Heart left ventricle (tissue), 16 donors: Measurements from ENCODE around the gene MYBBP1A. TPM values are rescaled to one million over a fixed set of nuclear protein-coding genes. Genes with fewer than 3 reads are reported as not detected.

Source experiments
- ATAC-seq, 4 donors: fragments of 200-7000 bp; cut with Tn5 transposase; one replicate each; pipeline ENCODE4 v1.9.1; 2020 to 2022; ENCODE audit warnings: moderate library complexity in 4 of 4, mild to moderate bottlenecking in 3 of 4, moderate number of reproducible peaks in 1 of 4
- DNase-seq, 5 donors: peaks; one replicate each; pipeline ENCODE4 v3.0.0-alpha.2; 2020
- H3K27ac ChIP-seq, 12 donors: fragments of 200-600 bp; sonication (generic) in 4 of 12; one replicate each; pipeline versions ENCODE4 v1.5.0 to v1.8.0; 2016 to 2022; ENCODE audit warnings: mild to moderate bottlenecking in 2 of 12
- H3K27me3 ChIP-seq, 9 donors: fragments of 200-600 bp; sonication (generic) in 2 of 9; one replicate each; pipeline versions ENCODE4 v1.5.1 to v1.8.0; 2016 to 2022; ENCODE audit warnings: mild to moderate bottlenecking in 3 of 9
- H3K36me3 ChIP-seq, 9 donors: fragments of 200-600 bp; sonication (generic) in 2 of 9; one replicate each; pipeline versions ENCODE4 v1.5.0 to v1.8.0; 2018 to 2022; ENCODE audit warnings: mild to moderate bottlenecking in 2 of 9
- H3K4me1 ChIP-seq, 12 donors: fragments of 200-600 bp; sonication (generic) in 4 of 12; one replicate each; pipeline versions ENCODE4 v1.5.0 to v1.8.0; 2016 to 2022; ENCODE audit warnings: mild to moderate bottlenecking in 3 of 12
- H3K4me3 ChIP-seq, 12 donors: fragments of 200-600 bp; sonication (generic) in 4 of 12; one replicate each; pipeline versions ENCODE4 v1.5.0 to v1.8.0; 2017 to 2022; ENCODE audit warnings: mild to moderate bottlenecking in 9 of 12, moderate library complexity in 4 of 12
- H3K9me3 ChIP-seq, 12 donors: fragments of 200-600 bp; sonication (generic) in 4 of 12; one replicate each; pipeline versions ENCODE4 v1.5.0 to v1.8.0; 2016 to 2022; ENCODE audit warnings: mild to moderate bottlenecking in 1 of 12
- CTCF ChIP-seq, 12 donors: fragments of 200-600 bp; sonication (generic) in 4 of 12; IDR thresholded peaks; one replicate each; pipeline versions ENCODE4 v1.5.0 to v1.8.0; 2018 to 2022; ENCODE audit warnings: antibody characterized with exemption in 12 of 12, mild to moderate bottlenecking in 5 of 12
- POLR2A ChIP-seq, 2 donors: fragments of 450-650 bp; IDR thresholded peaks; one replicate each; pipeline ENCODE4 v1.6.1; 2017; ENCODE audit warnings: antibody characterized with exemption in 2 of 2, mild to moderate bottlenecking in 2 of 2, moderate library complexity in 2 of 2
- WGBS, 4 donors: extraction: QIAGEN DNeasy Blood & Tissue Kit in 2 of 4; methylation state at CpG; one replicate each; pipeline versions ENCODE4 v1.1.5 to v1.1.7; 2013 to 2018; 5-methylcytosine and 5-hydroxymethylcytosine counted together
- intact Hi-C, 10 donors: fragments of 100-400 bp; cut with DNase I; formaldehyde crosslinking; loops; one replicate each; pipeline versions ENCODE4 v1.11.1 to v1.14.2; 2022
- polyA plus RNA-seq, 2 donors: library from polyadenylated mRNA; stranded (reverse); fragments of 200-250 nt; gene quantifications; one replicate each; pipeline ENCODE4 v1.2.3, GENCODE V29; 2013
- total RNA-seq, 9 donors: library from RNA; depleted of rRNA in 2 of 9; stranded (reverse); fragments of >200 nt in 2 of 9; fragmentation: NEBNext Ultra II Directional in 3 of 9; extraction: Animal tissue kit (Norgen Biotek cat#: 25700) in 3 of 9; gene quantifications; one replicate each; pipeline versions ENCODE4 v1.1.0 to v1.2.4, GENCODE V29; 2016 to 2023
- donor health status: ischemic (EF 13 %, LVEDD 7.1; RV severe dilation, severe dysfunction).
- donor health status: healthy with polysubstance abuse.
- donor health status: DM: no; HTN: yes; CAD: no.
- donor health status: DM: no; HTN: no; CAD: no.
- donor health status: ischemic (EF 25% LVEDD 6.9; RV normal size, moderate dysfunction).
- donor health status: ischemic (EF 25% LVEDD 5.7; RV mildly dilated, moderate dysfunction).
- donor health status: healthy.
- donor health status: DM: yes; HTN: yes; CAD: no.
- donor health status: ischemic (EF 35%, LVEDD 5.7; RV mildly dilated, moderate dysfunction).
- donor health status: nonischemic (EF 11% LVEDD 7.7; RV severe dilation, severe dysfunction).
- donor health status: DM: yes; HTN: yes; CAD: no.
- donor health status: PGD.
- donor health status: ischemic (EF 29% LVEDD 5.4; RV normal size, mild dysfunction).
- donor health status: nonischemic (EF 23%, LVEDD 6.1; RV moderate dilation, normal function).

MYBBP1A gene
- total and polyA plus RNA-seq, 11 donors = 15.5 to 34.8 (median 24.4) TPM

GRCh38 chr17:4588391-4588790, 33.2 kb upstream of the MYBBP1A start:
- TF ChIP-seq POLR2A (IDR thresholded peaks at IDR 0.05) = peak in 1 of 2 donors; percentile 28
- TF ChIP-seq CTCF (IDR thresholded peaks at IDR 0.05) = no peak
- Histone ChIP-seq H3K4me3 (peak overlapping the region in 5 of 12 donors; percentile 7 to 34 (median 18)), H3K4me1 (peaks cover 0 to 91% (median 21%) of the 10 kb centered on the region in 12 donors), H3K27me3 (peaks cover 0 to 19% (median 5%) of the 10 kb centered on the region in 9 donors), H3K9me3 (no peaks in the 10 kb centered on the region), H3K27ac (peak overlapping the region; percentile 66 to 86 (median 74)), H3K36me3 (no peaks in the 10 kb centered on the region)
- intact Hi-C loops = no loop called here
- peak; percentile 1 to 38 (median 20) for ATAC-seq
- peak in 4 of 5 donors; percentile 41 to 81 (median 76) for DNase-seq
- 43 to 66% (median 58%) methylated on average over 10 to 11 of the region's 11 CpGs for WGBS, 4 donors

DNA sequence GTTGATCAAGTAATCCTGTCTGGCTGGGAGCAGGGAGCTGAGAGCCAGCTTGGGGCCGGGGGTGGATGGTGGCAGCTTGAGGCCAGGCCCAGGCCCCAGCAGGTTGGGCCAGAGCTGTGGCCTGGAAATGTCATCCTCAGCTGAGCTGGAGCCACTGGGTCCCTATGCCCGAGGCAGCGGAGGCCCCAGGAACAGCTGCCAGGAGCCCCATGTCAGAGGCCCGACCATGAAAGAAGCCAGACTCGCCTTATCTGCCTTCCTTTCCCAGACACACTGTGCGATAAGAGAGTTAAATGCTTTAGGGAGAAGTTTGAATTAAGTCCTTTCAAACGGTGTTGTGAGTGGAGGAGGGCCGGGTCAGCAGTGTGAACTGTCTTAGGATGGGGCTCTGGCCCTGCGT, 32.6 kb upstream of the MYBBP1A start:
- Histone ChIP-seq H3K36me3 (no peaks in the 10 kb centered on the region), H3K9me3 (no peaks in the 10 kb centered on the region), H3K27me3 (peaks cover 0 to 25% (median 5%) of the 10 kb centered on the region in 9 donors), H3K4me1 (peaks cover 0 to 91% (median 23%) of the 10 kb centered on the region in 12 donors), H3K4me3 (peak overlapping the region in 5 of 12 donors; percentile 7 to 34 (median 18)), H3K27ac (peak overlapping the region; percentile 66 to 86 (median 74))
- DNase-seq = peak in 4 of 5 donors; percentile 70 to 84 (median 79)
- WGBS, 4 donors = 24 to 36% (median 31%) methylated on average over 9 of the region's 9 CpGs
- peak; percentile 62 to 81 (median 69) for ATAC-seq
- TF ChIP-seq CTCF (IDR thresholded peaks at IDR 0.05) = no peak
- intact Hi-C loops = loop anchor here in 1 of 10 donors (2.0 kb wide), 1 partner anchor 13 kb away; no protein-coding TSS in a partner anchor

DNA sequence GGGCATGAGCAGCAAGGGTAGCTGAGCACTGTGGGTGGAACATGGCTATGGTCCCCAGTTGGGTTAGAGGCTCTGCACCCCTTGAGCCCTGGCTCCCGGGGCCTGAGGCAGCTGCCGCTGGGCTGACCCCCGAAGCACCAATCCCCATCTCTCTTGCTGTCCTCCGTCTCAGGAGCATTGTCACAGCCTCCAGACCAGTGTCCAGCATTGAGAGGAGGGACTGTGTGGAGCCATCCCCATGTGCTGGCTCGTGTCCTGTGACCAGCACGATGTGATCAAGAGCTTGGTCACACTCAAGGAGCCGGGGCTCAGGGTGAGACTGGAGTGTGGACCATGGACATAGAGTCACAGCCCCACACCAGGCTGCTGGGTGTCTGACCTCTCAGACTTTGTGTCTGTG, 32.0 kb upstream of the MYBBP1A start:
- no peak for TF ChIP-seq CTCF (IDR thresholded peaks at IDR 0.05)
- TF ChIP-seq POLR2A (IDR thresholded peaks at IDR 0.05) = no peak
- DNase-seq (no peak), ATAC-seq (no peak)
- H3K36me3 ChIP-seq = no peaks in the 10 kb centered on the region
- peak overlapping the region; percentile 58 to 86 (median 74) for H3K27ac ChIP-seq
- H3K9me3 ChIP-seq = no peaks in the 10 kb centered on the region
- H3K27me3 ChIP-seq = peaks cover 0 to 29% (median 7%) of the 10 kb centered on the region in 9 donors
- peak overlapping the region in 2 of 12 donors; percentile 19 to 34 for H3K4me3 ChIP-seq
- H3K4me1 ChIP-seq = peaks cover 0 to 92% (median 23%) of the 10 kb centered on the region in 12 donors
- WGBS, 4 donors = 82 to 94% (median 88%) methylated on average over 5 to 7 of the region's 7 CpGs
- intact Hi-C loops = loop anchor here in 1 of 10 donors (2.0 kb wide), 1 partner anchor 14 kb away; no protein-coding TSS in a partner anchor

DNA sequence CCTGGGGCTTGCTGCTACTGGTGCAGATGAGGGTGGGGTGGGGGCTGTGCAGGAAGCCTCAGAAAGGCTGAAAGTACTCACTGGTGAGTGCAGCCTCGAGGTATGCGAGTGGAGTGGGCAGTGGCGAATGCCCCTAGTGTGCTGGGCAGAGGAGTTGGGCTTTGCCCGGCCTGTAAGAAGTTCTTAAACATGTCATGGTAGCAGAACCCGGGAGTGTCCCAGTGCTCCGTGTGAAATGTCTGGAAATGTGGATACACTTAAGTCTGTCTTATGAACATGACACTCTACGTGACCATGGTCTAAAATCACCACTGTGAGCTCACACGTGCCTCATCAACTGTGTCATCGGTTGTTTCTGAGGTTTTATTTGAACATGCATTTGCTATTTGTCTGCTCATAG, 30.9 kb upstream of the MYBBP1A start:
- Histone ChIP-seq H3K27me3 (peaks cover 0 to 30% (median 10%) of the 10 kb centered on the region in 9 donors), H3K4me1 (peaks cover 0 to 85% (median 22%) of the 10 kb centered on the region in 12 donors), H3K36me3 (no peaks in the 10 kb centered on the region), H3K27ac (peak overlapping the region in 3 of 12 donors; percentile 46 to 86 (median 84)), H3K9me3 (no peaks in the 10 kb centered on the region), H3K4me3 (peak overlapping the region in 1 of 12 donors; percentile 57)
- intact Hi-C loops = loop anchor here in 1 of 10 donors (2.0 kb wide), 1 partner anchor 15 kb away; no protein-coding TSS in a partner anchor
- TF ChIP-seq POLR2A (IDR thresholded peaks at IDR 0.05) (no peak), CTCF (IDR thresholded peaks at IDR 0.05) (no peak)
- 85 to 92% (median 88%) methylated on average over 9 of the region's 9 CpGs for WGBS, 4 donors
- ATAC-seq (no peak), DNase-seq (no peak)
